ENCODE measurements around the gene HOXB9.

Gene HOXB9

DNA sequence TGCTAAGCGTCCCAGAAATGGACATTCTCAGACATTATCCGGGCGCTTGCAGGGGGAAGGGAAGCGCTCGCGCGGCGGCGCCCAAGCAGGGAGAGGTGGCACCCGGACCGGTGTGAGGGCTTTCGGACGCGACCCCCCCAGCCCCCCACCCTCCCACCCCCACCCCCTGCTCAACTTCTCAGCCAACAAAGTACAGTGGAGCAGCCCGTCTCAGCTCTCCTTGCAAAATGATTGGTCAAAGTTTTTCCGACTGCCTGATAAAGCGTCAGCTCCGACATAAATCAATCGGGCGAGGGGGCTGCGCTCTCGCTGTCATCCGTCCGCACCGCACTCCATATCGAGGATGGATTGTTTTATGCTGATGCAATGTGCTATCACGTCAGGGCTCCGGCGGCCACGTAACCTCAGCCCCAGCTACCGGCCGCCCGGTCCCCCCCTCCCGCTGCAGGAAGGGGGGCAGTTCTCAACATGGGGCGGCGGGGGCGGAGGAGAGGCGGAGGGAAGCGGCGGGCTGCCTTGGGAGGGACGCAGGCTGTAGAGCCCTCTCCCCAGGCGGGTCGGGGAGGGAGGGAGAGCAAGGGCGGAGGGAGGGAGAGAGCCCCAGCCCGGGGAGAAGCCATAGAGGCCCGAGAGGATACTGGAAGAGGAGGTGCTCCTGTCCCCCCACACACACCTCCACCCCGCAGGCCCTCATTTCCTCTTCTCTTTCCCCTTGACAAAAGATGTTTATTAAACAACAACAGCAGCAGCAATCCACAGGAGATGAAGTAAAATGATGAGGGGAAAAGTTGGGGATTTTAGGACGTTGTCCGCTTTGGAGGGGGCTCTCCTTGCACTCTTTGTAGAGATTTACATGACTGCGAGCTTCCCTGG, at the start of gene HOXB9:
TSS of gene HOXB9 (minus strand) at position 114 of the 873 bp plus-strand sequence. CDS start at position 25, 89 bp downstream.
- no peak for TF ChIP-seq ZNF274 (IDR thresholded peaks at IDR 0.05; ENCODE audit: low read depth, low read length)
- H3K4me3 ChIP-seq (ENCODE audit: low read length): peak within 1 kb of the TSS; percentile 54

DNA sequence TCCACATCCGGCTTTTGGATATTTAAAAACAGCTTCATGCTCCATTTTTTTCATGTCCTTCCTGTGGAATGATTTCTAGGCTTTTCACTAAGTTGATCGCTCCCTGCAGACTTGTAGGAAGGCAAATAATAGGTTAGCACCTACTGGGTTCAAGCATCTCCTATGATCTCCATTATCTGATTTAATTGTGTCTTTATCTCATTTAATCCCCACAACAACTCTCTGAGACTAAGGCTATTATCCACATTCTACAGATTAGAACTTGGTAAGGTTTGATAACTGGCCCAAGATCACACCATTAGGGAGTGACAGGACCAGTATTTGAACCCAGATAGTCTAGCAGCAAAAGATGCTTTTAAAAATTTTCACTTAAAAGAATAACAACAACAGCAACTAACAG, 46.2 kb upstream of the HOXB9 start:
- no peak for TF ChIP-seq ZNF274 (IDR thresholded peaks at IDR 0.05; ENCODE audit: low read depth, low read length)
- no peak overlapping the region for H3K4me3 ChIP-seq (ENCODE audit: low read length)

GRCh38 chr17:48671697-48672171, 45.6 kb upstream of the HOXB9 start:
- no peak for TF ChIP-seq ZNF274 (IDR thresholded peaks at IDR 0.05; ENCODE audit: low read depth, low read length)
- no peak overlapping the region for H3K4me3 ChIP-seq (ENCODE audit: low read length)

- no peak overlapping the region for H3K4me3 ChIP-seq (ENCODE audit: low read length)
- TF ChIP-seq ZNF274 (IDR thresholded peaks at IDR 0.05; ENCODE audit: low read depth, low read length): no peak
Measured at GRCh38 chr17:48663134-48663924, 37.2 kb upstream of the HOXB9 start.

DNA sequence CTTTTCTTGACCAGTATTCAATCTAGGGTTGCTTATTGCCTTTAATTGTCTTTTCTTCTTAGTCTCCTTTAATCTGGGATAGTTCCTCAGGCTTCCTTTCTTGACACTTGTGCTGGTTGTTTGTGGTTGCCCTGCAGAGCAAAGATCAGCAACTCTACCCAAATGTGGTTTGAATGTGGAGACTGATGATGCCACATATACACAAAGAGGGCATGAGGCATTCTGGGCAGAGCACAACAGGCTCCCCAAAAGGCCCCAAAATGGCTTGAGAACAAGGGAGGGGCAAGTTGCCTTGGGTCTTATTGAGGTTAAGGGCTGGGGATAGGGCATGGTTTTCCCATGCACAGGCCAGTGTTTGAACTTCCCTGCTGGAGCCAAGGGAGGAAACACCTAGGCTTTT, 29.8 kb upstream of the HOXB9 start:
- no peak for TF ChIP-seq ZNF274 (IDR thresholded peaks at IDR 0.05; ENCODE audit: low read depth, low read length)
- H3K4me3 ChIP-seq (ENCODE audit: low read length): no peak overlapping the region

DNA sequence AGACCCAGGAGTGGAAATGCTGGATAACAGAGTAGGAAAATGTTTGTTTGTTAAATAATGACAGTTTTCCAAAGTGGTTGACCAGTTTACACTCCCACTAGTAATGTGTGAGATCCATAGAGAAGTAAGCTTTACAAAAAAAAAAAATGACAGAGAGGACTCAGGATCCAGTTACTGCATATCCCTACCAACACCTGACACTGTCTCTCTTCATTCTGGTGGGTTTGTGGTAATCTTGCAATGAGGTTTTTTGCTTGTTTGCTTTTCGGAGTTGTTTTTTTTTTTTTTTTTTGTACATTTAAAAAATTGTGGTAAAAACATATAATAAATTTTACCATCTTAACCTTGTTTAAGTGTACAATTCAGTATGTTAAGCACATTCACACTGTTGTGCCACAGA, 23.6 kb upstream of the HOXB9 start:
- no peak overlapping the region for H3K4me3 ChIP-seq (ENCODE audit: low read length)
- no peak for TF ChIP-seq ZNF274 (IDR thresholded peaks at IDR 0.05; ENCODE audit: low read depth, low read length)

DNA sequence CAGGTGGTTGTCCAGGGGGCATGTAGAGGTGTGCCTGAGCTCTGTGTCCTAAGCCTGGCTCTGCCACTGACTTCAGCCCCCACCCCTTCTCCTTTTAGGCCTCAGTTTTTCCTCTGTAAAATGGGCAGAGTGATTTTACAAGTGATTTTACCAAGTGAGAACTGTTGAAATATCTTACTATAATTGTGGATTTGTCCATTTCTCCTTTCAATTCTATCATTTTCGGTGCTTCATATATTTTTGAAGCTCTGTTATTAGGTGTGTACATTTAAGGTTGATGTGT, 21.7 kb upstream of the HOXB9 start:
- no peak for TF ChIP-seq ZNF274 (IDR thresholded peaks at IDR 0.05; ENCODE audit: low read depth, low read length)
- no peak overlapping the region for H3K4me3 ChIP-seq (ENCODE audit: low read length)

DNA sequence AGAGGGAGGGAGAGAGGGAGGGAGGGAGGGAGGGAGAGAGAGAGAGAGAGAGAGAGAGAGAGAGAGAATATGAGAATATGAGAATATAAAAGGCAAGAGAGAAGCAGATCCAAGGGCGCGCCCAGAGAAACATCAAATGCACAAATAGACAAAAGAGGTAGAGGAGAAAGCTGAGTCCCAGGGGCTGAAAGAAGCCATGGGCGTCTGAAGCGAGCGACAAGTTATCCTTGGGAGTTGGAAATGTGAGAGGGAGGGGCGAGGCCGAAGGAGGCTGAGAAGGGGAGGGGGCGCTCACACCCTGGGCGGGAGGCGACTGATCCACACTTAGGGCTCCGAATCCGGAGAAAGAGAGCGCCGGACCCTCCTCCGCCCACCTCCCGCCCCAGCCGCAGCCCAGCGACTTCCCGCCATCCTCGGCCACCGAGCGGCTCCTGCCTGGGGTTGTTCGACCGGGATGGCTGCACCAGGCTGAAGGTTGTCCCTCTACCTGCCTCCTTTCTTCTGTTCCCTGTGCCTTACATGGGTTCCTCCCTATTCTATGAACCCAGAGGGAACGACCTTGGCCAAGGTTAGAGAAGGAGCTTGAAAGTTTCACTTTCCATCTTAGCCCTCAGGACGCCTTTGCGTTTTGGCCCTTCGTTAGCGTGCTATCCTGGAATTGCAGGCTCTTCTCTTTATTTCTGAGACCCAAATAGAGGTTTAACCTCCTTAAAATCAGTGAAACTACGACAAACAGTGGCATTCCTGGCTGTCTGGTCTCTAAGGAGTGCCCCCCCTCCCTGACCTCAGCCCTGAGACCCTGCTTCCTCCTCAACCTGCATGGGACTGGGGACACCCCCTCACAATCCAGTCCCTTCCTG, 21.2 kb upstream of the HOXB9 start:
- peak overlapping the region; percentile 48 for H3K4me3 ChIP-seq (ENCODE audit: low read length)
- no peak for TF ChIP-seq ZNF274 (IDR thresholded peaks at IDR 0.05; ENCODE audit: low read depth, low read length)

GRCh38 chr17:48646183-48647102, 20.3 kb upstream of the HOXB9 start:
- peak overlapping the region; percentile 48 for H3K4me3 ChIP-seq (ENCODE audit: low read length)
- no peak for TF ChIP-seq ZNF274 (IDR thresholded peaks at IDR 0.05; ENCODE audit: low read depth, low read length)

GRCh38 chr17:48645639-48646182, 19.6 kb upstream of the HOXB9 start:
- TF ChIP-seq ZNF274 (IDR thresholded peaks at IDR 0.05; ENCODE audit: low read depth, low read length): no peak
- H3K4me3 ChIP-seq (ENCODE audit: low read length): peak overlapping the region; percentile 3; the same call in 1 of the 2 replicates

DNA sequence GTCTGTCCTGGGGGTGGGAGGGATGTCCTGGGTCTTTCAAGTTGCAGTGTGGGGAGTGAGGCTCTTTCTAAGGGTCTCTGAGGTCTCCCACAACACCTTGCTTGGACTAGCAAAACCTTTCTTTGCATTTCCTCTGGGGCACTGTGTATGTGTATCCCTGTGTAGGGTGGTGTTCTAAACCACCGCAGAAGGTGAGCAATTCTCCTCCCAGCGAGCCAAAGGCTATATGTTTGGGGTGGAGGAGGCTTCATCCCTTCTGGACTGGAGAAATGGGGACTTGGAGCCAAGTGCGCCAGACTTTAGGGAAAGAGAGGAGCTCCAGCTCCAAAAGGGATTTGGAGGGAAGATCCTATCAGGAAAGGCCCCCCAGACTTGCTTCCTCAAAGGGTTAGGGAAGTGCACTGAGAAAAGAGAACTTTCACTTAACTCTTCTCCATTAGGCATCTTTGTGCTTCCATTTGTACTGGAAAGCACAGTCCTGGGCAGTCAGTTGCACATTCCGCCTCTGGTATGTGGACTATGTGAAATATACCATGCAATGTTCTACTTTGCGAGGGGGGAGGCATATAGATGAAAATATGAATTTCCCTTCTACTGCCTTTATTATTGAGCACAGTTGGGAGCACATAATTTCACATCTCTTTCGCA, 18.9 kb upstream of the HOXB9 start:
- H3K4me3 ChIP-seq (ENCODE audit: low read length): no peak overlapping the region; the same call in 1 of the 2 replicates
- TF ChIP-seq ZNF274 (IDR thresholded peaks at IDR 0.05; ENCODE audit: low read depth, low read length): no peak

DNA sequence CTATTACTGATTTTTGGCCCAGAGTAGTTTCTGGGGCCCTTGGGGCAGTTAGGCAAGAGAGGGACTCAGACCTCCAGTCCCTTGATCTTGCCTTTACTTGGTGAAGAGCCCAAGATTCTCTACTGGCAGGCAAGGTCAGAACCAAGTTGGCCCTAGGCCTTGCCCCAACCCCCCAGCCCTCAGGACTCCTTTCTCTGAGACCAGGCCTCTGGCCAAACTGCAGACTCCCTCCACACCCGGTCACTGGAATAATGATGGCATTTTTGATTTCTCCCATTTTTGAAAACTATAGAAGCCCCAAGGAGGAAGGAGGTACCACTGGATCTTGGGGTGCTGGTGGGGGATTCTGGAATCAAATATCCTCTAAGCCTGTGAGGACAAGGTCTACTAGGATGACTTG, 18.0 kb upstream of the HOXB9 start:
- H3K4me3 ChIP-seq (ENCODE audit: low read length): no peak overlapping the region
- TF ChIP-seq ZNF274 (IDR thresholded peaks at IDR 0.05; ENCODE audit: low read depth, low read length): no peak
